K562 (cell line): ENCODE data around the gene UTP11. TPM values are rescaled to one million over a fixed set of nuclear protein-coding genes. Genes with fewer than 3 reads are reported as not detected.

ENCODE experiments used
- CBFA2T3 ChIP-seq: fragments of 450-650 bp; IDR thresholded peaks from 2 replicates; pipeline ENCODE4 v1.6.1; 2017
- CTBP1 ChIP-seq: fragments of 450-650 bp; IDR thresholded peaks from 2 replicates; pipeline ENCODE4 v1.6.1; 2016; ENCODE audit warnings: borderline replicate concordance
- LCOR ChIP-seq: sonication (generic); formaldehyde crosslinking; IDR thresholded peaks from 2 replicates; pipeline ENCODE4 v1.8.0; 2022; ENCODE audit warnings: mild to moderate bottlenecking, missing genetic modification reagents
- MAZ ChIP-seq, 2 experiments: fragments of 450-650 bp in 1 of 2; sonication (generic) in 1 of 2; formaldehyde crosslinking; IDR thresholded peaks in 1 of 2; conservative IDR thresholded peaks in 1 of 2; 2 replicates each; pipeline versions ENCODE4 v1.4.0 to v1.5.0; 2020; ENCODE audit warnings: mild to moderate bottlenecking in 1 of 2, missing genetic modification reagents in 1 of 2
- MECOM ChIP-seq: fragments of 250-450 bp; sonication (Bioruptor Pico); IDR thresholded peaks from 2 replicates; pipeline ENCODE4 v1.8.0; 2022; ENCODE audit warnings: inconsistent platforms
- NFIC ChIP-seq: fragments of 450-650 bp; IDR thresholded peaks from 2 replicates; pipeline ENCODE4 v1.6.1; 2017; ENCODE audit warnings: mild to moderate bottlenecking, inconsistent platforms
- polyA plus RNA-seq, 8 experiments: library from polyadenylated mRNA; depleted of rRNA in 4 of 8; stranded (reverse) in 5 of 8; unstranded in 3 of 8; fragments of >200 nt; fragmentation: Nextera tagmentation in 2 of 8; fragmentation: Illumina TruSeq in 1 of 8; extraction: Ambion mirVana in 2 of 8; extraction: Trizol in 1 of 8; gene quantifications; 2 replicates each; pipeline versions ENCODE4 v1.2.1 to v1.2.3, GENCODE V29; 2011 to 2014; ENCODE audit warnings: inconsistent platforms in 1 of 8, missing spikeins in 1 of 8
- total RNA-seq, 7 experiments: library from RNA; depleted of rRNA in 6 of 7; stranded (reverse); fragments of >200 nt in 6 of 7; fragmentation: Illumina TruSeq in 2 of 7; extraction: Trizol in 2 of 7; gene quantifications; 2 replicates each; pipeline versions ENCODE4 v1.2.1 to v1.2.3, GENCODE V29; 2011 to 2021; ENCODE audit warnings: low replicate concordance in 1 of 7
- TF ChIP-seq, protein P1 (sequence below), 2 experiments: fragments of 450-650 bp; IDR thresholded peaks; 2 replicates each; pipeline ENCODE4 v1.6.1; 2016; ENCODE audit warnings: mild to moderate bottlenecking in 2 of 2, borderline replicate concordance in 1 of 2, low read depth in 1 of 2, moderate library complexity in 1 of 2
- TF ChIP-seq, protein P2 (sequence below), 2 experiments: IDR thresholded peaks; 2 replicates each; pipeline ENCODE4 v1.6.1; 2012; ENCODE audit warnings: improper control_type of control experiment in 2 of 2, low read depth in 2 of 2, low read length in 2 of 2, borderline replicate concordance in 1 of 2
- TF ChIP-seq, protein P3 (sequence below): IDR thresholded peaks from 2 replicates; pipeline ENCODE4 v1.6.1; 2011; ENCODE audit not compliant: insufficient read length; ENCODE audit errors: extremely low read depth
- TF ChIP-seq, protein P4 (sequence below): fragments of 250-450 bp; sonication (Bioruptor Pico); IDR thresholded peaks from 2 replicates; pipeline ENCODE4 v1.8.0; 2022; ENCODE audit warnings: inconsistent platforms

Gene UTP11
- total and polyA plus RNA-seq, 9 of the 15 experiments (the other 6 are each of a cell fraction or from before 2014, with no cell fraction given): 91.1 to 378 (median 221) TPM

DNA sequence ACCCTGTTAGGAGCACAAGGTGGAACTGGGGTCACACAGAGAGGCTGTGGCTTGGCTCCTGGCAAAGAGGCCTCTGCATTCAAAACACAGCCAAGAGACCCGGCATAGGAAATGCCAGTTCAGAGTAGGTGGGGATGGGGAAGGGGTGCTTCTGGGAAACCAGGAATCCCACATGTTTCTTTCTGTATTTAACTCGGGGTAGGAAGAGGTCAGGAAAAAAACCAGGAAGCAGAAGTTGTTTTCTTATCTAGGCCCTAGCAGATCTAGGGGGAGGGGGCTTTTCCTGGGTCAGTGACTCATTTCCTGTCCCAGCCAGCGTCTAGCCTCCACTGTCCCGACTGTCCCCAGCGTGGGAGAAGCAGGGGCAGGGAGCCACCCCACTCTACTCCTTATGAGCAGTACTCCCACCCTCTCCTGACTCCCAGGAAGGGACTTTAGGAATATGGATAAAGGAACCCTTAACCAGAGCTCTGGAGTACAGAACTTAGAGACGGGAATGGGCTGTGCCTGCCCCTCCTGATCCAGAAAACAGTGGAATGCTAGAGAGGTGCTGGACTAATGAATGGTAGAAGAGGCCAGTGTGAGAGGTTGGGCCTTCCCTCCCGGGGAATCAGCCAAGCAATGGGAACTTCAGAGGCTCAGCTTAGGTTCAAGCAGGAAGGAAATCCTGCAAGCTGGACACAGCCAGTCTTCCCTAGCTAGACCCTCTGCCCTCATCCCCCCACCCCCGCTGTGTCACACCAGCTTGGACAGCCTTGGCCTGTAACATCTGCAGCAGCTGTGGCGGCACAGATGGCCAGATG lies 12.9 kb upstream of the UTP11 start (continued):
- TF ChIP-seq, protein P1, sequence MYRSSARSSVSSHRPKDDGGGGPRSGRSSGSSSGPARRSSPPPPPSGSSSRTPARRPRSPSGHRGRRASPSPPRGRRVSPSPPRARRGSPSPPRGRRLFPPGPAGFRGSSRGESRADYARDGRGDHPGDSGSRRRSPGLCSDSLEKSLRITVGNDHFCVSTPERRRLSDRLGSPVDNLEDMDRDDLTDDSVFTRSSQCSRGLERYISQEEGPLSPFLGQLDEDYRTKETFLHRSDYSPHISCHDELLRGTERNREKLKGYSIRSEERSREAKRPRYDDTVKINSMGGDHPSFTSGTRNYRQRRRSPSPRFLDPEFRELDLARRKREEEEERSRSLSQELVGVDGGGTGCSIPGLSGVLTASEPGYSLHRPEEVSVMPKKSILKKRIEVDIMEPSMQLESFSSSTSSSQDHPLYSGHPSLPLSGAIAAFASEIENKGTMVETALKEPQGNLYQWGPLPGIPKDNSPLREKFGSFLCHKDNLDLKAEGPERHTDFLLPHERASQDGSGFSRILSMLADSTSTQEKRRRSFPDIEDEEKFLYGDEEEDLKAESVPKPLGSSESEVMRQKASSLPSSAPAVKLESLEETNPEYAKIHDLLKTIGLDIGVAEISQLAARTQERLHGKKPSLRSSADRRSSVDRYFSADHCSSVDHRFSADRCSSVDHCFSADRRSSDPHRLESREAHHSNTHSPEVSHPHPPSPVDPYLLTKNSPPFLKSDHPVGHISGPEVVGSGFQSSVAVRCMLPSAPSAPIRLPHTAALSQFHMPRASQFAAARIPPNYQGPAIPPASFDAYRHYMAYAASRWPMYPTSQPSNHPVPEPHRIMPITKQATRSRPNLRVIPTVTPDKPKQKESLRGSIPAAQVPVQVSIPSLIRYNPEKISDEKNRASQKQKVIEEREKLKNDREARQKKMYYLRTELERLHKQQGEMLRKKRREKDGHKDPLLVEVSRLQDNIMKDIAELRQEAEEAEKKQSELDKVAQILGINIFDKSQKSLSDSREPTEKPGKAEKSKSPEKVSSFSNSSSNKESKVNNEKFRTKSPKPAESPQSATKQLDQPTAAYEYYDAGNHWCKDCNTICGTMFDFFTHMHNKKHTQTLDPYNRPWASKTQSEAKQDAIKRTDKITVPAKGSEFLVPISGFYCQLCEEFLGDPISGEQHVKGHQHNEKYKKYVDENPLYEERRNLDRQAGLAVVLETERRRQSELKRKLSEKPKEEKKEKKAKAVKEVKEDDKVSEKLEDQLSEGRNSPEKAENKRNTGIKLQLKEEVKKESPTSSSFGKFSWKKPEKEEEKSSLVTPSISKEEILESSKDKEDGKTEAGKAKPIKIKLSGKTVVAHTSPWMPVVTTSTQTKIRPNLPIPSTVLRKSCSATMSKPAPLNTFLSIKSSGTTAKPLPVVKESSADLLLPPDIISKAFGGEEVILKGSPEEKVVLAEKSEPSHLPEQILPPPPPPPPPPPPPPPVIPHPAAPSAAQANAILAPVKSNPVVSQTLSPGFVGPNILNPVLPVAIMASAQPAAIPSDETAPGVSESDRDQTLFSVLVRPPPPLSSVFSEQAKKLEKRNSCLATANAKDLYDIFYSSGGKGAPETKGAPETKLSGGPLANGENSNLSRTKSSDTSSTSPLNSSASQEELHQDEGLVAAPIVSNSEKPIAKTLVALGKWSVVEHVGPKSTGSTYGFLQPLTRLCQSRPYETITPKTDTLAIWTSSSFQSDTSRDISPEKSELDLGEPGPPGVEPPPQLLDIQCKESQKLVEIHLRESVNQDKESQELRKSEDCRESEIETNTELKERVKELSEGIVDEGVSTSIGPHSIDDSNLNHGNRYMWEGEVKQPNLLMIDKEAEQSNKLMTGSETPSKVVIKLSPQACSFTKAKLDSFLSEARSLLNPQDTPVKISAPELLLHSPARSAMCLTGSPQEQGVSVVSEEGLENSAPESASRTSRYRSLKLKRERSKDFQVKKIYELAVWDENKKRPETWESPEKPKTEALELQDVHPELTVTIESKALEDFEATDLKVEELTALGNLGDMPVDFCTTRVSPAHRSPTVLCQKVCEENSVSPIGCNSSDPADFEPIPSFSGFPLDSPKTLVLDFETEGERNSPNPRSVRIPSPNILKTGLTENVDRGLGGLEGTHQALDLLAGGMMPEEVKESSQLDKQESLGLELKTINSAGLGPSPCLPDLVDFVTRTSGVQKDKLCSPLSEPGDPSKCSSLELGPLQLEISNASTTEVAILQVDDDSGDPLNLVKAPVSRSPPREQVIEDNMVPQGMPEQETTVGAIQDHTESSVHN (IDR thresholded peaks at IDR 0.05; ENCODE audit: borderline replicate concordance in 1 of 2, low read depth in 1 of 2): 0 out of 4 replicates have a peak, but pooled peaks of 1 of the 2 experiments have one; percentile 29
- TF ChIP-seq, protein P2, sequence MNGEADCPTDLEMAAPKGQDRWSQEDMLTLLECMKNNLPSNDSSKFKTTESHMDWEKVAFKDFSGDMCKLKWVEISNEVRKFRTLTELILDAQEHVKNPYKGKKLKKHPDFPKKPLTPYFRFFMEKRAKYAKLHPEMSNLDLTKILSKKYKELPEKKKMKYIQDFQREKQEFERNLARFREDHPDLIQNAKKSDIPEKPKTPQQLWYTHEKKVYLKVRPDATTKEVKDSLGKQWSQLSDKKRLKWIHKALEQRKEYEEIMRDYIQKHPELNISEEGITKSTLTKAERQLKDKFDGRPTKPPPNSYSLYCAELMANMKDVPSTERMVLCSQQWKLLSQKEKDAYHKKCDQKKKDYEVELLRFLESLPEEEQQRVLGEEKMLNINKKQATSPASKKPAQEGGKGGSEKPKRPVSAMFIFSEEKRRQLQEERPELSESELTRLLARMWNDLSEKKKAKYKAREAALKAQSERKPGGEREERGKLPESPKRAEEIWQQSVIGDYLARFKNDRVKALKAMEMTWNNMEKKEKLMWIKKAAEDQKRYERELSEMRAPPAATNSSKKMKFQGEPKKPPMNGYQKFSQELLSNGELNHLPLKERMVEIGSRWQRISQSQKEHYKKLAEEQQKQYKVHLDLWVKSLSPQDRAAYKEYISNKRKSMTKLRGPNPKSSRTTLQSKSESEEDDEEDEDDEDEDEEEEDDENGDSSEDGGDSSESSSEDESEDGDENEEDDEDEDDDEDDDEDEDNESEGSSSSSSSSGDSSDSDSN (IDR thresholded peaks at IDR 0.05; ENCODE audit: borderline replicate concordance in 1 of 2, low read depth in 2 of 2, low read length in 2 of 2): peak in 1 of 2 experiments; percentile 83; a peak in 2 of 4 replicates
- TF ChIP-seq, protein P3, sequence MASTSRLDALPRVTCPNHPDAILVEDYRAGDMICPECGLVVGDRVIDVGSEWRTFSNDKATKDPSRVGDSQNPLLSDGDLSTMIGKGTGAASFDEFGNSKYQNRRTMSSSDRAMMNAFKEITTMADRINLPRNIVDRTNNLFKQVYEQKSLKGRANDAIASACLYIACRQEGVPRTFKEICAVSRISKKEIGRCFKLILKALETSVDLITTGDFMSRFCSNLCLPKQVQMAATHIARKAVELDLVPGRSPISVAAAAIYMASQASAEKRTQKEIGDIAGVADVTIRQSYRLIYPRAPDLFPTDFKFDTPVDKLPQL: no peak
- TF ChIP-seq CBFA2T3 (peak; percentile 92), CTBP1 (peak; percentile 34; the same call in 1 of the 2 replicates), MECOM (CRISPR knock-in tag) (no peak), MAZ (CRISPR knock-in tag; conservative IDR thresholded peaks at IDR 0.05 in 1 of 2, IDR thresholded peaks at IDR 0.05 in 1 of 2) (peak in 1 of 2 experiments; percentile 92), NFIC (peak; percentile 42), LCOR (CRISPR knock-in tag) (peak; percentile 87)
- TF ChIP-seq, protein P4, sequence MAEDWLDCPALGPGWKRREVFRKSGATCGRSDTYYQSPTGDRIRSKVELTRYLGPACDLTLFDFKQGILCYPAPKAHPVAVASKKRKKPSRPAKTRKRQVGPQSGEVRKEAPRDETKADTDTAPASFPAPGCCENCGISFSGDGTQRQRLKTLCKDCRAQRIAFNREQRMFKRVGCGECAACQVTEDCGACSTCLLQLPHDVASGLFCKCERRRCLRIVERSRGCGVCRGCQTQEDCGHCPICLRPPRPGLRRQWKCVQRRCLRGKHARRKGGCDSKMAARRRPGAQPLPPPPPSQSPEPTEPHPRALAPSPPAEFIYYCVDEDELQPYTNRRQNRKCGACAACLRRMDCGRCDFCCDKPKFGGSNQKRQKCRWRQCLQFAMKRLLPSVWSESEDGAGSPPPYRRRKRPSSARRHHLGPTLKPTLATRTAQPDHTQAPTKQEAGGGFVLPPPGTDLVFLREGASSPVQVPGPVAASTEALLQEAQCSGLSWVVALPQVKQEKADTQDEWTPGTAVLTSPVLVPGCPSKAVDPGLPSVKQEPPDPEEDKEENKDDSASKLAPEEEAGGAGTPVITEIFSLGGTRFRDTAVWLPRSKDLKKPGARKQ (CRISPR knock-in tag): no peak
